Endothelial cell (in vitro differentiated cells): Measurements from ENCODE around the gene LSR. TPM values are rescaled to one million over a fixed set of nuclear protein-coding genes. Genes with fewer than 3 reads are reported as not detected.
A peak's percentile ranks its signal among the peaks of the same experiment; 100 is the strongest.

Source experiments
- DNase-seq: peaks from one replicate; pipeline ENCODE4 v3.0.0; 2021; ENCODE audit warnings: low spot score
- H3K27ac Mint-ChIP-seq: one replicate; pipeline ENCODE4 v1.8.0; 2021; ENCODE audit warnings: mixed read lengths, inconsistent platforms; ENCODE audit not compliant: unreplicated experiment
- H3K27me3 Mint-ChIP-seq: one replicate; pipeline ENCODE4 v1.8.0; 2021; ENCODE audit warnings: mild to moderate bottlenecking, moderate library complexity, mixed read lengths, inconsistent platforms; ENCODE audit not compliant: unreplicated experiment
- H3K36me3 Mint-ChIP-seq: one replicate; pipeline ENCODE4 v1.8.0; 2021; ENCODE audit warnings: mild to moderate bottlenecking, low read depth, mixed read lengths, inconsistent platforms; ENCODE audit not compliant: unreplicated experiment
- H3K4me1 Mint-ChIP-seq: one replicate; pipeline ENCODE4 v1.8.0; 2021; ENCODE audit warnings: mild to moderate bottlenecking, mixed read lengths, inconsistent platforms; ENCODE audit not compliant: unreplicated experiment
- H3K4me3 Mint-ChIP-seq: one replicate; pipeline ENCODE4 v1.8.0; 2021; ENCODE audit warnings: mild to moderate bottlenecking, mixed read lengths, inconsistent platforms; ENCODE audit not compliant: unreplicated experiment
- H3K9me3 Mint-ChIP-seq: one replicate; pipeline ENCODE4 v1.8.0; 2021; ENCODE audit warnings: mixed read lengths, inconsistent platforms; ENCODE audit not compliant: unreplicated experiment
- CTCF ChIP-seq: fragments of 200-600 bp; sonication (generic); IDR thresholded peaks from one replicate; pipeline ENCODE4 v1.5.0; 2021; ENCODE audit warnings: antibody characterized with exemption; ENCODE audit not compliant: unreplicated experiment
- total RNA-seq: library from RNA; stranded (reverse); fragmentation: NEBNext Ultra II Directional; extraction: Animal tissue kit (Norgen Biotek cat#: 25700); gene quantifications from one replicate; pipeline ENCODE4 v1.2.1, GENCODE V29; 2021; ENCODE audit not compliant: unreplicated experiment

Gene LSR
- total RNA-seq, 1 donor from 2014 or later, result 35.9 TPM

- peaks cover 12% of the 10 kb centered on the region for H3K27me3 Mint-ChIP-seq
- H3K36me3 Mint-ChIP-seq, result no peaks in the 10 kb centered on the region
- no peak overlapping the region for H3K4me3 Mint-ChIP-seq
- H3K4me1 Mint-ChIP-seq, result no peaks in the 10 kb centered on the region
- TF ChIP-seq CTCF, result no peak
- DNase-seq, result no peak
- no peak overlapping the region for H3K27ac Mint-ChIP-seq
- peaks cover 5% of the 10 kb centered on the region for H3K9me3 Mint-ChIP-seq
Observed at GRCh38 chr19:35223862-35224505, 24.8 kb upstream of the LSR start.

GRCh38 chr19:35224681-35225571, 23.9 kb upstream of the LSR start:
- no peaks in the 10 kb centered on the region for H3K9me3 Mint-ChIP-seq
- no peak for TF ChIP-seq CTCF
- no peak overlapping the region for H3K27ac Mint-ChIP-seq
- peaks cover 9% of the 10 kb centered on the region for H3K27me3 Mint-ChIP-seq
- DNase-seq, result no peak
- H3K4me3 Mint-ChIP-seq, result no peak overlapping the region
- H3K36me3 Mint-ChIP-seq, result no peaks in the 10 kb centered on the region
- H3K4me1 Mint-ChIP-seq, result no peaks in the 10 kb centered on the region

- Mint-ChIP-seq H3K4me3 (no peak overlapping the region), H3K4me1 (no peaks in the 10 kb centered on the region), H3K27me3 (peaks cover 9% of the 10 kb centered on the region), H3K36me3 (no peaks in the 10 kb centered on the region), H3K27ac (no peak overlapping the region), H3K9me3 (no peaks in the 10 kb centered on the region)
- no peak for TF ChIP-seq CTCF
- DNase-seq, result no peak
Observed at GRCh38 chr19:35225951-35226350, 22.9 kb upstream of the LSR start.

- DNase-seq, result no peak
- peaks cover 9% of the 10 kb centered on the region for H3K27me3 Mint-ChIP-seq
- H3K4me1 Mint-ChIP-seq, result no peaks in the 10 kb centered on the region
- TF ChIP-seq CTCF, result no peak
- peak overlapping the region; percentile 40 for H3K27ac Mint-ChIP-seq
- no peaks in the 10 kb centered on the region for H3K36me3 Mint-ChIP-seq
- no peak overlapping the region for H3K4me3 Mint-ChIP-seq
- H3K9me3 Mint-ChIP-seq, result no peaks in the 10 kb centered on the region
Observed at GRCh38 chr19:35226748-35227147, 22.1 kb upstream of the LSR start.
